ENCODE measurements around the gene ABCC4.
"Not testable (repeated sequence)": the region's sequence is repeated elsewhere in the genome, so short reads cannot be mapped to it uniquely, and the experiment has no call there.

Gene ABCC4

GRCh38 chr13:95193509-95194230 lies 107.6 kb downstream of the ABCC4 start:
- DNase-seq, result no peak

GRCh38 chr13:95192998-95193397 lies 108.3 kb downstream of the ABCC4 start:
- DNase-seq, result no peak

- DNase-seq, result not testable (repeated sequence)
Measured at GRCh38 chr13:95192564-95192945, 108.7 kb downstream of the ABCC4 start.

GRCh38 chr13:95191821-95192563 lies 109.3 kb downstream of the ABCC4 start:
- DNase-seq, result peak in 1 of 2 experiments; percentile 9

DNA sequence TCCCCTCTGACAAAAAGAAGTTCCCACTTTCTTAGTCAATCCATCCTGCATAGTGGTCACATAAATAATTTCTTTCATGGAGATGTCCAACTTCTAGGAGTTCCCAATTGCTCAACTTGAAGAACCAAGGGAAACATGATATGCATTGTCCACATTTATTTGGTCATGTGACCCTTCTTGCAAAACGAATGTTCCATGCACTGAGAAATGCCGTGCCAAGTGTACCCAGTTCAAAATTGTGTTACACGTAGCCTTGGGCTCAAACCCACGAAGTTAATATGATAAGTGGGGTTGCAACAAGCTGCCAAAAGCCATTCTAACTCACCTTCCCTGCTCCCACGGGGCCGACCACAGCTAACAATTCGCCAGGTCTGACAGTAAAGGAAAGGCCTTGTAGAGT lies 113.1 kb downstream of the ABCC4 start:
- no peak for DNase-seq

- DNase-seq, result no peak
Measured at GRCh38 chr13:95185851-95186250, 115.4 kb downstream of the ABCC4 start.

DNA sequence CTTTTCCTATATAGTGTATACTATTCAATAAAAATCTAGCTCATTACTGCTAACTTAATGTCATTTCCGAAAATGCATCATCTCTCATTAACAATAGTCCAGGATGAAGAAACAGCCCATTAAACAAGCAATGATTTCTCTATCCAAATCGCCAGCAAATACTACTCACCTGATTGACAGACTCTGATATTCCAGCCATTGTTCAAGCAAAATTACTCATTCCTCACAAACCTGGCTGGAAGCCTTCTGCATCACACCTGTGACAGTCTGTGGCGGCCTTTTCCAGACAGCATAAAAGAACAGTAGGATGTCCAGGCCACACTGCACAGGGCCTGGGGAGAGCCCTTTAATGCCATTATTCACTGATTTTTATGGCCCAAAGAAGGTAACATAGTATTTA lies 115.9 kb downstream of the ABCC4 start:
- no peak for DNase-seq

DNA sequence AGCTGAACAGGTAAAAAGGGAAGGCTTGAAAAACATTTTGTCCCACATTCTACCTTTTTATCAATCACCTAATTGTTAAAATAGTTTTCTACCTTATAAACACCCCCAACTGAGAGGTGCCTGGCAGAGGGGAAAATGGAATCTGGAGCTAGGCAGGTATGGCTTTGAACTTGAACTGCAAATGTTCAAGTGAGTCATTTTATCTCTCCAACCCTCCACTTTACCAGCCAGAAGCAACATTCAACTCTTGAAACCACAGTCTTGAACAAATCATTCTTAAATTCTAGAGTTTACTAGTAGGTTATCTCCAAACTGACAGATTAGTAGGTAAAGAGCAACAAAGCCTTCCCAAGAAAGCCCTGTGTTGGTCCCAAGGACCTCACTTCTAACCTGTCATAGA lies 116.9 kb downstream of the ABCC4 start:
- DNase-seq, result no peak

GRCh38 chr13:95182570-95183265 lies 118.5 kb downstream of the ABCC4 start:
- no peak for DNase-seq

GRCh38 chr13:95181586-95181985 lies 119.7 kb downstream of the ABCC4 start:
- DNase-seq, result no peak

GRCh38 chr13:95180513-95181245 lies 120.6 kb downstream of the ABCC4 start:
- DNase-seq, result no peak

DNA sequence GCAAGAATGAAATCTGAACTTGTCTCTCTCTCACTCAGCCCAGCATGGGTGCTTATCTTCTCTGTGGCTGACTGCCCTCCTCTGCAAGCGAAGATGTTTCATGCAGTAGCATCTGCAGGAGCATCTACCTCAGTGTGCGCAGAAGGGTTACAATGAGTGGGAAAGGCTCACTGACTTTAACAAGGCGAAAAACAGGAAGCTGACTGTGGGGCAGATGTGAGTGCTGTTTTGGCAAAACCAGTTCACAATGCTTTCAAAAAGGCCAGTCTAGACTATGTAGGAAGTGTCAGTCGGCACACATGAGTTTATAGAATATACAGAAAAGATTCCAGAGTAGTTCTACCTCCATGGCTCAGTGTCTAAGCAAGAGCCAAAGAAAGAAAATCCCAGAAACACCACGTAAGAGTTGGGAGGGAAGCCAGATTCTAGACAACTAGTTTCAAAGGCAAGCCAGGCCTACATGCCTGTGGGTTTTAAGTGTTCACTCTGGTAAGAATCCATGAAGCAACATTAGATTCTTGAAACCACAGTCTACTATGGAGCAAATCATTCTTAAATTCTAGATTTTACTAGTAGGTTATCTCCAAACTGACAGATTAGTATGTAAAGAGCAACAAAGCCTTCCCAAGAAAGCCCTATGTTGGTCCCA lies 124.5 kb downstream of the ABCC4 start:
- DNase-seq, result no peak

DNA sequence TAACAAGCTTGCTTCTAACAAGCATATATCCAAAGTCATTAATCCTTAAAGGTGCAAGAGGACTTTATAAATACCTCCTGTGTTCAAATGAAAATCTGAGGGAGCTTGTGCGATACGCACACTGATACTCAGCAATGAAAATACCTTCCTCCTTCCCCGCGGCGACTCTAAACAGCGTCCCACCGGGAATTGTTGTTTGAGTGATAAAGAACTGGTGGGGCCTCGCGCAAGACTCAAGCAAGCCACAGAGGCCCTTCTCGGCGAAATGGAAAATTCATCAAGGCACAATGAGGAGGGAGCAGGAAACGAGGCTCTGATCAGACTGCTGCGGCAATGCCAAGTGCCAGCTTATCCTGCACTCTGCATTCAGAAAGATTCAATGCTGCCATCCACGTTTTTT lies 126.7 kb downstream of the ABCC4 start:
- DNase-seq, result no peak

- DNase-seq, result no peak
Measured at GRCh38 chr13:95168191-95168590, 133.1 kb downstream of the ABCC4 start.

DNA sequence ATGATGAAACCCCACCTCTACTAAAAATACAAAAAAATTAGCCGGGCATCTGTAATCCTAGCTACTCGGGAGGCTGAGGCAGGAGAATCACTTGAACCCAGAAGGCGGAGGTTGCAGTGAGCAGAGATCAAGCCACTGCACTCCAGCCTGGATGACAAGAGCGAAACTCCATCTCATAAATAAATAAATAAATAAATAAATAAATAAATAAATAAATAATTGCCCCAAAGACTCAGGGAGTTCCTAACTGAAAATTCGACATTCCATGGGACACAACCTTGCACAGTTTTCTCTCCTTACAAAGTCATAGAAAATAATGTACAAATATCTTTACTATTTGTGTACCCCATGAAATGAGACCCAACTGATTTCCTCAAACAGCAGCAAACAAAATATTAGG lies 134.2 kb downstream of the ABCC4 start:
- not testable (repeated sequence) for DNase-seq

GRCh38 chr13:95164830-95165229 lies 136.4 kb downstream of the ABCC4 start:
- no peak for DNase-seq

DNA sequence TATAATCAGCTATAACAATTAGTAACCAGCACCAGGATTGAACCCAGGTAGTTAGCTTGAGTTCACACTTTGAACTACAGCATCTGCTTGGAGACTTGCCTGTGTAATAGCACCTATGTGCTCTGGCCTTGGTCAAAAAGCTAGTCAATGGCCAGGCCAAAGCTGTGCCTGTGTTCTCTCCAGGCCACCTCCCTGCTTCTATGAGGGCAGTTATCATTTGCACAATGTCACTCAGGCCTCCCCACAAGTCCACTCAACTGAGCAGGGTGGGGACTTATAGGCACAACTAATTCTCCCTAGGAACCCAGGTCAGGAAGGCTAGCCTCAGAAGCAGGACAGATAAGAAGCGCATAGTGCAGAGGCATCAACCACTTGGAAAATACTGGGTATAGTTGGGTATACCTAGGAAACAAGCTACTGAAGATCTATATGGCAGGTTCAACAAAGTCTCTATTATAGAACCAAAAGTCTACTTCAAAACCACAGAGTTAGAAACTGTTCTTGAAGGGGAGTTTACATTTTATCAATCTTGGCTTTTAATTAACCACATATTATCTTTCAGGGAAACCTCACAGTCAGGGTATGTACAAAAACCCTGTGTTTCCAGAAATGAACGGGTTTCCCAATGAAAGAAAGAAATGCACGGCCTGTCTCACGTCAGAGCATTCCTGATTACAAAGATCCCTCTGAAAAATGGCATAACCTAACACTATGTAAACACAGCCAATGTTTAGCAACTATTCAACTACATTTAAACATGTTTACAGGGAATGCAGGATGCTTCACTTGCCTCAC lies 140.9 kb downstream of the ABCC4 start:
- DNase-seq, result no peak

DNA sequence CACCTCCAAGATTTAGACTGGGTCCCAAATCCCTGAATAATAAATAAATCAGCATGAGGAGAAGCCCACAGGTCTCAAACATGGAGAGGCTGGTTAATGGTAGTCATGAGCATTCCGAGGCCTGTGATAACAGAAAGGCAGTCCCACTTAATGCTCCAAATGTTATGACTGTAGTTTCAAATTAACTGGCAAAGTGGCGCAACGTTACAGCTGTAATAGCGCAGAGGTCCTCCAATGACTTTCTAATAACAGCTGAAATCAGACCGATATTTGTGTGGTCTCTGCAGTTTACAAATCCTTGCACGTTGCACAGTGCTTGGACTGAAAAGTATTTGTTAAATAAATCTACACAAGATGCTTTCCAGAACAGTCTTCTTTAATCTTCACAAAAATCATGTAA lies 141.8 kb downstream of the ABCC4 start:
- no peak for DNase-seq

- no peak for DNase-seq
Measured at GRCh38 chr13:95156208-95156607, 145.0 kb downstream of the ABCC4 start.

DNA sequence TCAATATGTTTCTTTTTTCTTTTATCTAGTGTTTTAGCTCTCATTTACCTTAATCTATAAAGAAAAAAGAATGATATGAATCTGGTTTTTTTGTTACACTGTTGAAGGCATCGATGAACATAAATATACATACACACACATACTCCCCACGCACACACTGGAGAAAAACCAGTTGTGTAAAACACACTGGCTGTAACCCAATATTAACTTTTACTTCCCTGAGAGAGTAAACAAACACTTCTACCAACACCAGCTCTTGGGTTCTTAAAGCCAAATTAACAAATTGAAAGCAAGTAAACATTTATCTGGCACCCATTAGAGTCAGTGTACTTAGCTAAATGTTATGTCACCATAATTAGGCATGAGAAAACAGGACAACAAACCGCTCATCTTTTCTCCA lies 145.7 kb downstream of the ABCC4 start:
- no peak for DNase-seq

DNA sequence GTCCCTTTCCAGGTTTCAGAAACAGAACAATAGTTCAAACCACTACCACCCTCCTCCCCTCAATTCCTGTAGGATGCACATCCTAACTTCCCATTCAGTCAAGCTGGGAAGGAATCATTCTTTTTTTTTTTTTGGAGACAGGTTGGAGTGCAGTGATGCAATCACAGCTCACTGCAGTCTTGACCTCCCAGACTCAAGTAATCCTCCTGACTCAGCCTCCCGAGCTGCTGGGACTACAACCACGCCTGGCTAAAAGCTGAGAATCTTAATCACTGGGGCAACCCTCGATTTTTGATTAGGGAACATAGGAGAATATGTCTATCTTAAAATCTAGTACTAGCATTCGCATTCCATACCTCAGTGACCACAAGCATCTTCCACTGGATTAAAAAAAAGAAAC lies 146.2 kb downstream of the ABCC4 start:
- DNase-seq, result no peak

- no peak for DNase-seq
Measured at GRCh38 chr13:95154413-95154886, 146.8 kb downstream of the ABCC4 start.

Data from NCI-H446 (cell line).